SK-N-SH (cell line): ENCODE measurements around the gene BMX. TPM values are rescaled to one million over a fixed set of nuclear protein-coding genes. Genes with fewer than 3 reads are reported as not detected.

Source experiments
- CTCF ChIA-PET: fragments of 300-600, 350-600 bp; formaldehyde crosslinking; extraction: SDS; loops from one replicate; lab custom pipeline; 2021; lab: Yijun Ruan, JAX
- POLR2A ChIA-PET: fragments of 350-600 bp; sonication (Branson Sonifier 250); formaldehyde crosslinking; extraction: SDS; loops from one replicate; lab custom pipeline; 2020; ENCODE audit warnings: antibody characterized with exemption, inconsistent platforms; lab: Yijun Ruan, JAX
- DNase-seq: peaks from one replicate; pipeline ENCODE4 v3.0.0; 2012
- H2AFZ ChIP-seq: fragments of 200-600 bp; sonication (generic); 2 replicates; pipeline ENCODE4 v1.8.1; 2016; ENCODE audit warnings: antibody characterized with exemption, mild to moderate bottlenecking, low read depth
- H3F3A ChIP-seq: fragments of 200-600 bp; sonication (generic); replicated peaks from 2 replicates; pipeline ENCODE3; 2016; ENCODE audit warnings: antibody characterized with exemption, mild to moderate bottlenecking; ENCODE audit not compliant: insufficient read depth
- H3K27ac ChIP-seq, 2 experiments: fragments of 200-500 bp in 1 of 2; fragments of 200-600 bp in 1 of 2; sonication (Bioruptor generic) in 1 of 2; sonication (generic), shearing (Covaris generic) in 1 of 2; 2 replicates each; pipeline versions ENCODE4 v1.5.1 to v1.6.1; 2014 to 2016; ENCODE audit warnings: low read depth in 2 of 2, inconsistent platforms in 1 of 2, low read length in 1 of 2, mild to moderate bottlenecking in 1 of 2, mixed read lengths in 1 of 2
- H3K27me3 ChIP-seq: fragments of 200-600 bp; sonication (generic), shearing (Covaris generic); 2 replicates; pipeline ENCODE4 v1.6.1; 2016; ENCODE audit warnings: mixed run types; ENCODE audit not compliant: insufficient read depth
- H3K36me3 ChIP-seq, 2 experiments: fragments of 200-500 bp in 1 of 2; fragments of 200-600 bp in 1 of 2; sonication (Bioruptor generic) in 1 of 2; sonication (generic) in 1 of 2; replicated peaks in 1 of 2; 2 replicates each; pipeline versions ENCODE3 to v1.5.1; 2014 to 2016; ENCODE audit warnings: low read length in 1 of 2, mild to moderate bottlenecking in 1 of 2; ENCODE audit not compliant: insufficient read depth in 2 of 2, control insufficient read depth in 1 of 2
- H3K4me1 ChIP-seq, 2 experiments: fragments of 200-500 bp in 1 of 2; fragments of 200-600 bp in 1 of 2; sonication (Bioruptor generic) in 1 of 2; sonication (generic), shearing (Covaris generic) in 1 of 2; 2 replicates each; pipeline versions ENCODE4 v1.5.1 to v1.6.1; 2014 to 2016; ENCODE audit warnings: low read depth in 1 of 2, low read length in 1 of 2, mixed run types in 1 of 2; ENCODE audit not compliant: insufficient read depth in 2 of 2, control insufficient read depth in 1 of 2
- H3K4me2 ChIP-seq: fragments of 200-600 bp; sonication (generic), shearing (Covaris generic); 2 replicates; pipeline ENCODE4 v1.6.1; 2017; ENCODE audit warnings: mixed run types
- H3K4me3 ChIP-seq, 2 experiments: fragments of 200-500 bp in 1 of 2; fragments of 200-600 bp in 1 of 2; sonication (Bioruptor generic) in 1 of 2; sonication (generic), shearing (Covaris generic) in 1 of 2; 2 replicates each; pipeline versions ENCODE4 v1.5.1 to v1.8.1; 2014 to 2016; ENCODE audit warnings: low read depth in 2 of 2, inconsistent platforms in 1 of 2, low read length in 1 of 2, mild to moderate bottlenecking in 1 of 2, mixed read lengths in 1 of 2, moderate library complexity in 1 of 2
- H3K79me2 ChIP-seq: fragments of 200-600 bp; sonication (generic); 2 replicates; pipeline ENCODE4 v1.8.1; 2017; ENCODE audit warnings: mild to moderate bottlenecking; ENCODE audit not compliant: insufficient read depth
- H3K9ac ChIP-seq: fragments of 200-600 bp; sonication (generic); 2 replicates; pipeline ENCODE4 v1.6.1; 2017; ENCODE audit warnings: mixed run types
- H3K9me2 ChIP-seq: fragments of 200-600 bp; sonication (generic); 2 replicates; pipeline ENCODE4 v1.6.1; 2017; ENCODE audit warnings: mixed run types
- H3K9me3 ChIP-seq: fragments of 200-600 bp; sonication (generic); 2 replicates; pipeline ENCODE4 v1.6.1; 2017; ENCODE audit warnings: mixed run types, mild to moderate bottlenecking, moderate library complexity
- H4K20me1 ChIP-seq: fragments of 200-600 bp; sonication (generic); 2 replicates; pipeline ENCODE4 v1.6.1; 2017; ENCODE audit warnings: mild to moderate bottlenecking, mixed run types; ENCODE audit not compliant: insufficient read depth
- CHD2 ChIP-seq: fragments of 150-350 bp; IDR thresholded peaks from 2 replicates; pipeline ENCODE4 v1.6.1; 2018; ENCODE audit warnings: low read length; ENCODE audit not compliant: partially characterized antibody
- CTCF ChIP-seq: fragments of 200-600 bp; sonication (generic); IDR thresholded peaks from 2 replicates; pipeline ENCODE4 v1.6.1; 2017; ENCODE audit warnings: antibody characterized with exemption, mild to moderate bottlenecking, moderate library complexity
- ELF1 ChIP-seq: IDR thresholded peaks from 2 replicates; pipeline ENCODE4 v1.4.0; 2012
- EP300 ChIP-seq, 2 experiments: IDR thresholded peaks; 2 replicates each; pipeline versions ENCODE4 v1.4.0 to v1.6.1; 2012; ENCODE audit warnings: borderline replicate concordance in 1 of 2, low read depth in 1 of 2, low read length in 1 of 2
- FOXM1 ChIP-seq: IDR thresholded peaks from 2 replicates; pipeline ENCODE4 v1.4.0; 2012; ENCODE audit warnings: low read depth, mild to moderate bottlenecking
- MEF2A ChIP-seq: IDR thresholded peaks from 2 replicates; pipeline ENCODE4 v1.4.0; 2012; ENCODE audit warnings: low read depth, borderline replicate concordance
- MXI1 ChIP-seq: IDR thresholded peaks from 2 replicates; pipeline ENCODE4 v1.6.1; 2012; ENCODE audit warnings: mild to moderate bottlenecking, low read depth, low read length, improper control_type of control experiment
- NFIC ChIP-seq: IDR thresholded peaks from 2 replicates; pipeline ENCODE4 v1.4.0; 2012; ENCODE audit warnings: borderline replicate concordance
- NRF1 ChIP-seq: IDR thresholded peaks from 2 replicates; pipeline ENCODE4 v1.6.1; 2012; ENCODE audit warnings: low read depth, mild to moderate bottlenecking, low read length
- PBX3 ChIP-seq: IDR thresholded peaks from 2 replicates; pipeline ENCODE4; 2012
- RAD21 ChIP-seq: IDR thresholded peaks from 2 replicates; pipeline ENCODE4 v1.6.1; 2012; ENCODE audit warnings: mild to moderate bottlenecking, low read length
- RFX5 ChIP-seq: IDR thresholded peaks from 2 replicates; pipeline ENCODE4 v1.6.1; 2012; ENCODE audit warnings: mild to moderate bottlenecking, improper control_type of control experiment, low read length
- SMC3 ChIP-seq: IDR thresholded peaks from 2 replicates; pipeline ENCODE4 v1.6.1; 2012; ENCODE audit warnings: low read depth, low read length, improper control_type of control experiment
- USF1 ChIP-seq: IDR thresholded peaks from 2 replicates; pipeline ENCODE4 v1.4.0; 2012; ENCODE audit warnings: low read depth, borderline replicate concordance
- USF2 ChIP-seq: fragments of 150-350 bp; IDR thresholded peaks from 2 replicates; pipeline ENCODE4 v1.6.1; 2017; ENCODE audit warnings: antibody characterized with exemption, low read length, low read depth, borderline replicate concordance
- YY1 ChIP-seq: IDR thresholded peaks from 2 replicates; pipeline ENCODE4 v1.4.0; 2012; ENCODE audit warnings: low read depth, mild to moderate bottlenecking
- ZBTB33 ChIP-seq: IDR thresholded peaks from 2 replicates; pipeline ENCODE4 v1.4.0; 2012; ENCODE audit warnings: low read depth, borderline replicate concordance
- WGBS: methylation state at CpG from one replicate; pipeline ENCODE4 v1.1.6; 2017; ENCODE audit warnings: low lambda C conversion rate; 5-methylcytosine and 5-hydroxymethylcytosine counted together
- polyA plus RNA-seq, 3 experiments: library from polyadenylated mRNA; depleted of rRNA; stranded (reverse); fragments of >200 nt; gene quantifications; 2 replicates each; pipeline ENCODE4 v1.2.3, GENCODE V29; 2012

The BMX gene
- not detected in 2 replicates for polyA plus RNA-seq (2012; rRNA removed)
- polyA plus RNA-seq (2012; cell fraction: cytosol; rRNA removed): 0.01 TPM in 1 of 2 replicates, not detected in the other
- polyA plus RNA-seq (2012; cell fraction: nucleus; rRNA removed): not detected in 2 replicates

- no peaks in the 10 kb centered on the region for H3K9me2 ChIP-seq
- H3K79me2 ChIP-seq: no peaks in the 10 kb centered on the region
- H3K4me3 ChIP-seq: no peak within 1 kb of the TSS
- H3K9me3 ChIP-seq: no peaks in the 10 kb centered on the region
- no peak within 1 kb of the TSS for H3K4me2 ChIP-seq
- H4K20me1 ChIP-seq: no peaks in the 10 kb centered on the region
- H3F3A ChIP-seq: no peaks in the 10 kb centered on the region
- TF ChIP-seq CHD2: no peak
- no peak for TF ChIP-seq RAD21
- no peak for TF ChIP-seq PBX3
- TF ChIP-seq SMC3: no peak
- TF ChIP-seq ELF1: no peak
- TF ChIP-seq FOXM1: no peak
- no peak for TF ChIP-seq ZBTB33
- TF ChIP-seq MEF2A: no peak
- no peak for TF ChIP-seq NRF1
- no peak for TF ChIP-seq YY1
- TF ChIP-seq EP300 (IDR thresholded peaks at IDR 0.05; ENCODE audit: borderline replicate concordance in 1 of 2, low read depth in 1 of 2, low read length in 1 of 2): no peak
- TF ChIP-seq USF1: no peak
- no peak for TF ChIP-seq NFIC
- TF ChIP-seq CTCF: no peak
- no peak for TF ChIP-seq MXI1
- no peak for TF ChIP-seq RFX5
- no peak for TF ChIP-seq USF2
- no peak within 1 kb of the TSS for H2AFZ ChIP-seq
- H3K27me3 ChIP-seq: peaks cover 36% of the 10 kb centered on the region; the same call in 1 of the 2 replicates
- no peak for DNase-seq
- 65% methylated on average over 18 of the region's 18 CpGs for WGBS
- H3K36me3 ChIP-seq: no peaks in the 10 kb centered on the region
- CTCF ChIA-PET: interaction anchor here (1.6 kb wide), 1 partner anchor 41 kb away, joined by 3 read pairs; no protein-coding TSS in a partner anchor
- POLR2A ChIA-PET: no interaction called here
- no peak within 1 kb of the TSS for H3K27ac ChIP-seq
- no peak within 1 kb of the TSS for H3K9ac ChIP-seq
- H3K4me1 ChIP-seq: no peaks in the 10 kb centered on the region
These were observed at the start of gene BMX for GRCh38 chrX:15500497-15500966. Gene BMX (plus strand): TSS chrX:15500807. CDS start chrX:15508354, 7,547 bp downstream.
